GM21717 (cell line): ENCODE results near the gene CCDC197.

Experiments
- ATAC-seq: cut with Tn5 transposase; IDR thresholded peaks from one replicate; pipeline ENCODE4 v1.9.1; 2021; ENCODE audit warnings: mild to moderate bottlenecking, moderate library complexity; ENCODE audit not compliant: unreplicated experiment

The CCDC197 gene

GRCh38 chr14:93960774-93961438 is 36.2 kb upstream of the CCDC197 start:
- ATAC-seq, result no peak

GRCh38 chr14:93961620-93962019 is 35.5 kb upstream of the CCDC197 start:
- ATAC-seq, result no peak

- peak; percentile 48 for ATAC-seq
Observed at GRCh38 chr14:93962701-93963601, 34.1 kb upstream of the CCDC197 start.

GRCh38 chr14:93963692-93964091 is 33.4 kb upstream of the CCDC197 start:
- no peak for ATAC-seq

GRCh38 chr14:93964281-93964680 is 32.8 kb upstream of the CCDC197 start:
- ATAC-seq, result no peak

DNA sequence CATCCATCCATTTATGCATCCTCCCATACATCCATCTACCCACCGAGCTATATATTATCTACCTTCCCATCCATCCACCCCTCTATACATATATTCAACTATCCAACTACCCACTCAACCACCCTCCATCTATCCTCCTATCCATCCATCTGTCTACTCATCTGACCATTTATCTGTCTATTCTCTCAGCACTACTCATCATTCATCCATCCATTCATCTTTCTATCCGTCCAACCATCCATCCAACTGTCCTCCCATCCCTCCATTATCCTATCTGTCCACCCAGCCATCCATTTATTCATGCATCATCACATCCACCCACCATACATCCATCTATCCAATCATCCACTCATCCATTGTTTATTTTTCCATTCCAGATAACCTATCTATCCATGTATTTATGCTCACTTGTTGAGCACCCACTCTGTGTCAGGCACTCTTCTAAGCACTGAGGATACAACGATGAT is 32.2 kb upstream of the CCDC197 start:
- ATAC-seq, result no peak

DNA sequence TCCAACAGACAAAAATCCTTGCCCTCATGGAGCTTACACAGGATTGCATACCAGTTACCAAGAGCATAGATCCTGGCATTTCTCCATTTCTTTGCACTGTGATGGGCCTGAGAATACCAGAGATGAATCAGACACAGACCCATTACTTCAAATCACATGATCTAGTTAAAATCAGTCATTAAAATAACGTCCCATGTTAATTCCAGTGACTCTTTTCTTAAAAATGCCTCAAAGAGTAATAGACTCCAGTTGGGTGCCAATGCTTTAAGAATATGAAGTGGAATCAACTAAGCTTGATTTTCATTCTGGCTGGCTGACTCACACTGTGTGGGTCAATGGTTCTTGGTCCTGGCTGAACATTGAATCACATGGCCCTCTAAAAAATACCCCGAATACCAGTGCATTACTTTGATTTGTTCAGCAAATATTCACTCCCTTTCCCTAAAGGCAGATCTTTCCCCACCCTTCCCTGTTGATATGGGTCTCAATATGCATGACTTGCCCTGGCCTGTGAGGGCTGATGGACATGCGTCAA is 31.7 kb upstream of the CCDC197 start:
- ATAC-seq, result no peak

DNA sequence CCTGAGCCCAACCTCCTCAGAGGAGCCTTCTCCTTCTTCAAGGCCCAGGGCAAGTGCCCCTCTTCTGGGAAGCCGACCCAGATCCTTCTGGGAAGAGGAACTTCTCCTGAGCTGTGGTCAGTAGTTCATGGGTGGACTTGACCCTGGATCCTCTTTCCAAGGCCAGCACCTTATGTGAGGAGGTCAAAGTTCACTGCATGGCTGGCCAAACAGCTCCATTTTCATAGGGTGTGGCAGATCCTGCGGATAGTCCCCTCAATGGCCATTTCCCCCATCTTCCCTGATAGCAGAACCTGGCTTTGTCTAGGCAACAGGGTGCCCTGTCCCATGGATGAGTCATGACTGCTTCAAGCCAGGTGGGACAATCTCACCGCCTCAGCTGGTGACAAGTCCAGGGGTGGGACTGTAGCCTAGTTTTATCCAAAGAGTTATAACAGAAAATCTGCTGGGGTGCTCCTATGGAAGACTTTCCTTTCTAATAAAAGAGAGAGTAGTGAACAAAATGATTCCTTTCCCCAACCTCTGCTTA is 31.1 kb upstream of the CCDC197 start:
- no peak for ATAC-seq

DNA sequence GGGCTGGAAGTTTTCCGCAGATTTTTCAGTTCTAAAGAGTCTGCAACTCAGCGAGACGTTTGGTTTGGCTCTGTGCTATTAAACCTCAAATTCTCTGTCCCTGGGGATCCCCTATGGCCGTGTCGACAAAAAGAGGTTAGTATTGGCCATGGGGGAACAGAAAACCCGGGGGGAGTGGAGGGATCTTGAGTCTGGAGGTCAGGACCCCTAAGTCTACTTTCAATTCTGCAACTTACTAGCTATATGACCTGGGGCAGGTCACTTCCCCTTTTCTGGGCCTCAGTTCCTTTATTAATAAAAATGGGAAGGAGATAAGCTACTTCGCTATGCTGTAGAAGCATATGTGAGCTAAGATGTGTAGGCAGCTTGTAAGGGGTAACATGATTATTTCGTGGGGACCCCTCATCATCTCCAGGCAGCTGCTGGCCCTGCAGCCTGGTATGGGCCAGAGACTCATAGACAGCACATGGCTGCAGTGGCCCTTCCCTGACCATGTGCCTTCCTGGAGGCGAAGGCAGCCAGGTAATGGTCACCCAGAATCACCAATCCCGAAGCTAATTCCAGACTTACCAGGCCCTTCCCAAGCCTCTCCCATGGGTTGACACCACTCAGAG is 29.4 kb upstream of the CCDC197 start:
- peak; percentile 41 for ATAC-seq

- ATAC-seq, result no peak
Observed at GRCh38 chr14:93969082-93969828, 27.8 kb upstream of the CCDC197 start.

GRCh38 chr14:93970585-93970964 is 26.5 kb upstream of the CCDC197 start:
- ATAC-seq, result no peak

- peak; percentile 37 for ATAC-seq
Observed at GRCh38 chr14:93970965-93971634, 26.0 kb upstream of the CCDC197 start.

DNA sequence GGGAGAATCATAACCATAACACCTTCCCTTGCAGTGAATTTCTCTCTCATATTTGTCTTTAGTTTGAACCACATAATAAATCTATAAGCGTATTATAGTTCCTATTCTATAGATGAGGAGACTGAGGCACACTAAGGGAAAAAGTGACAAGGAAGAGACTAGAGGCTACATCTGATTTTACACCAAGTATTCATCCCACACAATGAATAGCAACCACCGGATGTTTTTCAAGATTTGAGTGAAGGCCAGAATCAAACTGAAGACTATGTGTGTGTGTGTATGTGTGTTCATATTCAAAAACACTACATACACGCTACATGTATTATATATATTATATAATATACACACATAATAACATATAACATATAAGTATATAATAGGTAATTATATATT is 25.5 kb upstream of the CCDC197 start:
- no peak for ATAC-seq

DNA sequence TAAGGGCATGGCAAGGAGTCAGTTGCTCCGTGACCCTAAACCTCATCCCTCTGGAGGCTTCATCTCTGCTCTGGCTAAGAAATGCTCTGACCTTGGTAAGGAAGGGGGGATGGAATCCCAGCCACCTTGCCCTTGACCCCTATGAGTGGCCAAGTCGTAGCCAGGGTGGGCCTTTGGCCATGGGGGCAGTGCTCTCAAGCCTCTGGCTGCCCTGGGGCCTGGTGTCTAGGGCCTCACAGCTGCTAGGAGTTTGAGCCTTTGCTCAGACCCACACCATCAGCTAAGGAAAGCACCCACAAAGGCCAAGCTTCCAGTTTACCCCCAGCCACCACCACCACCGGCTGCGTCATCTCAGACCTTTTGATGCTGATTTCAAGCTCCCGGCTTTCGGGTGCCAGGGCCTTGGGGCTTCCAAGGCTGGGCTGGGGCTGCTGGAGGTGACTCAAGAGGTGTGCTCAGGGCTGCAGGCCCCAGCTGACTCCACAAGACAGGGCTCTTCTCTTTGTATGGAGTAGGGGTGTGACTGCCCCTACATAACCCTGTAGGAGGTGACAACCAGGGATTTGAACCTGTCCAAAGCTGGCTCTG is 24.4 kb upstream of the CCDC197 start:
- ATAC-seq, result no peak

- no peak for ATAC-seq
Observed at GRCh38 chr14:93973607-93974006, 23.5 kb upstream of the CCDC197 start.

- ATAC-seq, result no peak
Observed at GRCh38 chr14:93974299-93974698, 22.8 kb upstream of the CCDC197 start.

DNA sequence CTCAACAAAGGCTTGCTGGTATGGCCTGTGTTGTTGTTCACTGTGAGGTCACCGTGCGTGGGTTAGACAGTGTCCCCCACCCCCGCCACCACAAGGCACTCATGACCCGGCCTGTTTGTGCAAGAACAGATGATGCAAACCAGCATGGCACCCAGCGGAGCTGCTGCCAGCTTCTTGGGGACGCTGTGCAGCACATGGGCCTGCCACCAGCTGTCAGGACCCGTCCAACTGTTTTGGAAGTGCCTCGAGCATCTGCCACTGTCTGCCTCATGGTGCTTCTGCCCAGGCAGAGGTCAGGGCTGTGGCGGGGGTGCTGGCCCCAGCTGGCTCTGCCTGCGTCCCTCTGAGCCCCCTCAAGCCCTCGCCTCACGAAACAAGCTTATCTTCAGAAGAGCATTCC is 22.3 kb upstream of the CCDC197 start:
- ATAC-seq, result no peak

- ATAC-seq, result peak; percentile 65
Observed at GRCh38 chr14:93975791-93976476, 21.2 kb upstream of the CCDC197 start.

- ATAC-seq, result peak; percentile 19
Observed at GRCh38 chr14:93976477-93977057, 20.5 kb upstream of the CCDC197 start, which contains the start of gene ASB2. Gene ASB2 (minus strand): TSS chr14:93976570. CDS start chr14:93964539, 12,031 bp downstream.
